Measurements from ENCODE around the gene CDYL. TPM values are rescaled to one million over a fixed set of nuclear protein-coding genes. Genes with fewer than 3 reads are reported as not detected.

Gene CDYL
- total and polyA plus RNA-seq, 5 donors from 2014 or later: 3.1 to 27.0 (median 4.1) TPM

DNA sequence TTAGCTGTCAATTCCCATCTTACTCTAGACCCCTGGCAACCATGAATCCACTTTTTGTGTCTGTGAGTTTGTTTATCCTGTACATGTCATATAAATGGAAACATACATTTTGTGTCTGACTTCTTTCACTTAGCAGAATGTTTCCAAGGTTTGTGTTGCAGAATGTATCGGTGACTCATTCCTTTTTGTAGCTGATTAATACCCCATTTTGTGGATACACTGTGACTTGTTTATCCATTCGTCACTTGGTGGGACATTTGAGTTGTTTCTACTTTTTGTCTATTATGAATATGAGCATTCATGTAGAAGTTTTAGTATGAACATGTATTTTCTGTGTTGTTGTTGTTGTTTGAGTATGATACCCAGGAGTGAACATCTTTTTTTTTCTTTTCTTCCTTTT is 21.4 kb downstream of the CDYL start:
- H3K9me3 Mint-ChIP-seq: peaks cover 0 to 11% (median 5%) of the 10 kb centered on the region in 7 donors
- Histone ChIP-seq H3K4me3 (ENCODE audit: low read depth, low read length) (no peak overlapping the region), H3K27ac (ENCODE audit: insufficient read depth, low read length, poor library complexity, severe bottlenecking) (no peak overlapping the region), H3K9me3 (ENCODE audit: control insufficient read depth in 2 of 2, low read length in 2 of 2) (peaks cover 0 to 11% of the 10 kb centered on the region in 2 experiments), H3K36me3 (ENCODE audit: control insufficient read depth, insufficient read depth, low read length) (no peaks in the 10 kb centered on the region), H3K27me3 (ENCODE audit: control insufficient read depth, insufficient read depth, low read length) (no peaks in the 10 kb centered on the region), H3K4me1 (ENCODE audit: control insufficient read depth, insufficient read depth, low read length, poor library complexity, severe bottlenecking) (peaks cover 9% of the 10 kb centered on the region)
- H3K4me1 Mint-ChIP-seq: peaks cover 35 to 54% (median 48%) of the 10 kb centered on the region in 4 donors
- DNase-seq (no peak), ATAC-seq (ENCODE audit: low read depth in 2 of 2) (no peak)
- peak overlapping the region in 1 of 3 donors; percentile 66 for H3K27ac Mint-ChIP-seq
- H3K27me3 Mint-ChIP-seq: no peaks in the 10 kb centered on the region
- peaks cover 4% of the 10 kb centered on the region for H3K36me3 Mint-ChIP-seq
- no peak overlapping the region for H3K4me3 Mint-ChIP-seq

DNA sequence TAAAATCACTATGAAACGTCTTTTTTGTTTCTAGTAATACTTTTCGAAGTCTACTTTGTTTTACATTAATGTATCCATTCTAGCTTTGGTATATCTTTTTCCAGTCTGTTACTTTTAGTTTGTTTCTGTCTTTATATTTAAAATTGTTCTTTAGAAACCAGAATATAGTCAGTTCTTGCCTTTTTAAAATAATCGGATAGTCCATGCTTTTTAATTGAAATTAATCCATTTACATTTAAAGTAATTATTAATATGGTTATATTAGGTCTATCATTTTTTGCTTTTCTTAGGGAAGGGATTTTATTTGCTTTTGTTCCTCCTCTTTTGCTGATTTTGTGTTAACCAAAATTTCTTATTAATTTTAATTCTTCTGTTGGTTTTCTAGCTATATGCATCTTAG is 23.7 kb downstream of the CDYL start:
- Mint-ChIP-seq H3K27me3 (no peaks in the 10 kb centered on the region), H3K27ac (no peak overlapping the region), H3K9me3 (peaks cover 0 to 11% (median 5%) of the 10 kb centered on the region in 7 donors), H3K4me3 (no peak overlapping the region), H3K4me1 (peaks cover 42 to 78% (median 61%) of the 10 kb centered on the region in 4 donors), H3K36me3 (peaks cover 4% of the 10 kb centered on the region)
- ATAC-seq (ENCODE audit: low read depth in 2 of 2) (no peak), DNase-seq (no peak)
- Histone ChIP-seq H3K27me3 (ENCODE audit: control insufficient read depth, insufficient read depth, low read length) (no peaks in the 10 kb centered on the region), H3K27ac (ENCODE audit: insufficient read depth, low read length, poor library complexity, severe bottlenecking) (no peak overlapping the region), H3K9me3 (ENCODE audit: control insufficient read depth in 2 of 2, low read length in 2 of 2) (peaks cover 0 to 11% of the 10 kb centered on the region in 2 experiments), H3K4me3 (ENCODE audit: low read depth, low read length) (no peak overlapping the region), H3K4me1 (ENCODE audit: control insufficient read depth, insufficient read depth, low read length, poor library complexity, severe bottlenecking) (peaks cover 9% of the 10 kb centered on the region), H3K36me3 (ENCODE audit: control insufficient read depth, insufficient read depth, low read length) (no peaks in the 10 kb centered on the region)

DNA sequence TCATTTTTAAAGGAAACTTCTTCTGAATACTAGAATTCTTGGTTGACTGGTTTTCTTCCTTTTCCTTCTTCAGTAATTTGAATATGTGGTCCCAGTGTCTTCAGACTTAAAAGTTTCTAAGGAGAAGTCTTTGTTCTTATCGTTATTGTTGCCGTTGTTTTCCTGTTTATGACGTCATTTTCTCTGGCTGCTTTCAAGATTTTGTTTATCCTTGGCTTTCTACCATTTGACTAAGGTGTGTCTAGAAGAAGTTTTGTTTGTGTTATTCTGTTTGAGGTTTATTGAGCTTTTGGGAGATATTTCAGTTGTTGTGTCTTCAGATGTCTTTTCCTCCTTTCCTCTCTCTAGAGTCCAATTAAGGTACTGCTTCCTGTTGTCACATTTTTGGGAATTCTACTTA is 24.5 kb downstream of the CDYL start:
- H3K4me1 ChIP-seq (ENCODE audit: control insufficient read depth, insufficient read depth, low read length, poor library complexity, severe bottlenecking): peaks cover 9% of the 10 kb centered on the region
- H3K27ac ChIP-seq (ENCODE audit: insufficient read depth, low read length, poor library complexity, severe bottlenecking): no peak overlapping the region
- Mint-ChIP-seq H3K9me3 (peaks cover 0 to 11% (median 5%) of the 10 kb centered on the region in 7 donors), H3K27ac (no peak overlapping the region), H3K27me3 (no peaks in the 10 kb centered on the region), H3K4me3 (no peak overlapping the region), H3K36me3 (peaks cover 4% of the 10 kb centered on the region), H3K4me1 (peaks cover 48 to 82% (median 65%) of the 10 kb centered on the region in 4 donors)
- peaks cover 0 to 11% of the 10 kb centered on the region in 2 experiments for H3K9me3 ChIP-seq (ENCODE audit: control insufficient read depth in 2 of 2, low read length in 2 of 2)
- no peaks in the 10 kb centered on the region for H3K27me3 ChIP-seq (ENCODE audit: control insufficient read depth, insufficient read depth, low read length)
- H3K36me3 ChIP-seq (ENCODE audit: control insufficient read depth, insufficient read depth, low read length): no peaks in the 10 kb centered on the region
- no peak overlapping the region for H3K4me3 ChIP-seq (ENCODE audit: low read depth, low read length)
- no peak for DNase-seq
- ATAC-seq (ENCODE audit: low read depth in 2 of 2): no peak

DNA sequence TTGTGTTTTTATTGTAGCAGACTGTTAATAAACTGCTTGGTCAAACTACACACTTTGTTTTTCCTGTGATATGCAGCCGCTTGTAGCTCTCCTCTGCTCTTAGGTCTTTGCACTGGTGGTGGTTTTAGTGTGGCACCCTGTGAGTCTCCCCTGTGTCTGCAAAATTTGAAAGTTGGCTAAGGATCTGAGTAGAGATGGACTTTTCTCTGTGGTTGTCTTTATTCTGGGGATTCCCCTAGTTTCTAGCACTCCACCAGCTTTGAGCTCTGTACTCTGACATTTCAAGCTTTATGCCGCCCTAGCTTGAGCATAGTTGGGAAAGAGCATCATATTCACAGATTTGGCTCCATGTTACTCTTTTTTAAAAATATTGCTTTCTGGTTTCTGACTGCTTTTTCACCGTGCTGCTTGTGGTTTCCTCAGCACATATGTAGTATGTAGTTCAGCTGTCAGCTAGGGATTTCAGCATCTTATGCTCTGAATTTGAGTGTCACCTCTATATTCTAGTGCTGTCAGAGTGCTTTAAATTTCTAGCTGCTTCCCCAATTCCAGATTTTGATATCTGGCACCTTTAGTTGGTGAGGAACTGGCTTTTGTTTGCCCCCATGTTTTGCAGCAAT is 25.4 kb downstream of the CDYL start:
- Histone ChIP-seq H3K9me3 (ENCODE audit: control insufficient read depth in 2 of 2, low read length in 2 of 2) (peaks cover 0 to 11% of the 10 kb centered on the region in 2 experiments), H3K4me1 (ENCODE audit: control insufficient read depth, insufficient read depth, low read length, poor library complexity, severe bottlenecking) (peaks cover 9% of the 10 kb centered on the region), H3K27me3 (ENCODE audit: control insufficient read depth, insufficient read depth, low read length) (no peaks in the 10 kb centered on the region), H3K27ac (ENCODE audit: insufficient read depth, low read length, poor library complexity, severe bottlenecking) (no peak overlapping the region), H3K4me3 (ENCODE audit: low read depth, low read length) (peak overlapping the region; percentile 49), H3K36me3 (ENCODE audit: control insufficient read depth, insufficient read depth, low read length) (no peaks in the 10 kb centered on the region)
- peak in 1 of 2 donors; percentile 47 for ATAC-seq (ENCODE audit: low read depth in 2 of 2)
- peak overlapping the region in 2 of 3 donors; percentile 11 to 45 for H3K27ac Mint-ChIP-seq
- H3K9me3 Mint-ChIP-seq: peaks cover 0 to 11% (median 5%) of the 10 kb centered on the region in 7 donors
- no peak for DNase-seq
- peaks cover 50 to 86% (median 67%) of the 10 kb centered on the region in 4 donors for H3K4me1 Mint-ChIP-seq
- H3K36me3 Mint-ChIP-seq: peaks cover 4% of the 10 kb centered on the region
- H3K27me3 Mint-ChIP-seq: no peaks in the 10 kb centered on the region
- H3K4me3 Mint-ChIP-seq: peak overlapping the region in 3 of 4 donors; percentile 4 to 36 (median 13)

DNA sequence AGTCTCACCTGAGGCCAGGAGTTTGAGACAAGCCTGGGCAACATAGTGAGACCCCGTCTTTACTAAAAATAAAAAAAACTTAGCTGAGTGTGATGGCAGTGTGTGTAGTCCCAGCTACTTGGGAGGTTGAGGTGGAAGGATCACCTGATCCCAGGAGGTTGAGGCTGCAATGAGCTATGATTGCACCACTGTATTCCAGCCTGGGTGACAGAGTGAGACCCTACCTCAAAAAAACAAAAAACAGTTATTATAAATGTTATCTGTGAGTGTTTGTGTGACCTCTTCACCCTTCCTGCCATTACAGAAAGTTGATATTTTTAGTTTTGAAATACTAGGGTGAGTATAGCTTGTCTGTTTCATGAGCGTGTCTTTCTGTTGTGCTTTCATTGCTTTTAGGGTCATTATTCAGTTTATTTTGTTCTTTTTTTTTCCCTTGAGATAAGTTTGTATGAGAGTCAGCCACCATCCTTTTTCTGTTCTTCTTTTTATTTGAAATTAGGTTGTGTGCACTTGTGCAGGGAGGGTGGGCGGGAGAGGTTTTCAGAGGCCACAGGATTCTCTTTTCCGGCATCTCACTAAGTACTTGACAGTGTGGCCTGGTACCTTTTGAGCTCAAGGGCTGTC is 26.2 kb downstream of the CDYL start:
- H3K4me3 ChIP-seq (ENCODE audit: low read depth, low read length): no peak overlapping the region
- peaks cover 0 to 11% of the 10 kb centered on the region in 2 experiments for H3K9me3 ChIP-seq (ENCODE audit: control insufficient read depth in 2 of 2, low read length in 2 of 2)
- H3K4me1 ChIP-seq (ENCODE audit: control insufficient read depth, insufficient read depth, low read length, poor library complexity, severe bottlenecking): peaks cover 9% of the 10 kb centered on the region
- no peaks in the 10 kb centered on the region for H3K27me3 ChIP-seq (ENCODE audit: control insufficient read depth, insufficient read depth, low read length)
- Mint-ChIP-seq H3K4me3 (peak overlapping the region in 2 of 4 donors; percentile 6 to 13), H3K27me3 (no peaks in the 10 kb centered on the region), H3K27ac (peak overlapping the region in 2 of 3 donors; percentile 11 to 48), H3K36me3 (peaks cover 4% of the 10 kb centered on the region), H3K4me1 (peaks cover 50 to 86% (median 64%) of the 10 kb centered on the region in 4 donors), H3K9me3 (peaks cover 0 to 11% (median 5%) of the 10 kb centered on the region in 7 donors)
- DNase-seq (no peak), ATAC-seq (ENCODE audit: low read depth in 2 of 2) (no peak)
- H3K27ac ChIP-seq (ENCODE audit: insufficient read depth, low read length, poor library complexity, severe bottlenecking): no peak overlapping the region
- peaks cover 4% of the 10 kb centered on the region for H3K36me3 ChIP-seq (ENCODE audit: control insufficient read depth, insufficient read depth, low read length)

DNA sequence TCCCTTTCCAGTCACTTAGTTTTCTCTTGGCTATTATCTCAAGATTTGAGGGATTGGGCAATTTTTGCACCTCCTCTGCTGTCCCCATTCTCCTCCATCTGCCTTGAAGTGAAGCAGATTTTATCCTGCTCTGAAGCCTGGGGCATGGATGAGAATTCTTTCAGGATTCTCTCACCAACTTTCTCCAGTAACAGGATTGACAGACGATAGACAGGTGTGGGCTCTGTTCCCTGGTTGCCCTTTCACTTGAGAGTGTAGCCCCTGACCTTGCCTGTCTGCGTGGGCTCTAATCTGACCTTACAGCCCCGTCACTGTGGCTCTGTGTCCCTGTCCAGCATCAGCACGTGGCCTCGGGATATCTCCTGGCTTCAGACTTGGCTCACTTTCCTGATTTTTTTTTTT is 27.1 kb downstream of the CDYL start:
- ATAC-seq (ENCODE audit: low read depth in 2 of 2) (no peak), DNase-seq (no peak)
- no peaks in the 10 kb centered on the region for H3K27me3 Mint-ChIP-seq
- Histone ChIP-seq H3K27me3 (ENCODE audit: control insufficient read depth, insufficient read depth, low read length) (no peaks in the 10 kb centered on the region), H3K36me3 (ENCODE audit: control insufficient read depth, insufficient read depth, low read length) (peaks cover 4% of the 10 kb centered on the region), H3K4me3 (ENCODE audit: low read depth, low read length) (no peak overlapping the region), H3K9me3 (ENCODE audit: control insufficient read depth in 2 of 2, low read length in 2 of 2) (peaks cover 0 to 11% of the 10 kb centered on the region in 2 experiments), H3K27ac (ENCODE audit: insufficient read depth, low read length, poor library complexity, severe bottlenecking) (no peak overlapping the region), H3K4me1 (ENCODE audit: control insufficient read depth, insufficient read depth, low read length, poor library complexity, severe bottlenecking) (peaks cover 9% of the 10 kb centered on the region)
- H3K27ac Mint-ChIP-seq: peak overlapping the region in 1 of 3 donors; percentile 11
- peaks cover 0 to 11% (median 5%) of the 10 kb centered on the region in 7 donors for H3K9me3 Mint-ChIP-seq
- H3K4me3 Mint-ChIP-seq: peak overlapping the region in 1 of 4 donors; percentile 6
- H3K36me3 Mint-ChIP-seq: peaks cover 9% of the 10 kb centered on the region
- peaks cover 44 to 83% (median 59%) of the 10 kb centered on the region in 4 donors for H3K4me1 Mint-ChIP-seq

DNA sequence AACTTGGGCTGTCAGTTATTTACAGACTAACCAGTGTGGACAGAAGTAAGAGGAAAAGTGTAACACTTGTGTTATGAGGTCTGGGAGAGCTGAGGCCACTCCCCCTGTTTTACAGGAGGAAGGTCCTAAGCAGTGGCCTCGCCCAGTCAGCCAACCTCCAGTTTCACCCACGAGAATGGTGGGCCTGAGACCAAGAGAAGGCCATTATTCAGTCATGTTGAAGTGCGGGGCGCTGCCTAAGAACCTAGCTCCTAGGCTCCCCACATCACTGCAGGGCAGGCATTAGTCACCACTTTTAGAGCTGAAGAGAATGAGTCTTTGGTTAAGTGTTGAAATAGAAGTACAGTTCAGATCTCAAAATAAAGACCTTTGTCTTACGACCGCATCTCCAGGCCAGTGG is 27.9 kb downstream of the CDYL start:
- Histone ChIP-seq H3K4me3 (ENCODE audit: low read depth, low read length) (no peak overlapping the region), H3K27me3 (ENCODE audit: control insufficient read depth, insufficient read depth, low read length) (no peaks in the 10 kb centered on the region), H3K36me3 (ENCODE audit: control insufficient read depth, insufficient read depth, low read length) (peaks cover 4% of the 10 kb centered on the region), H3K4me1 (ENCODE audit: control insufficient read depth, insufficient read depth, low read length, poor library complexity, severe bottlenecking) (peaks cover 9% of the 10 kb centered on the region), H3K27ac (ENCODE audit: insufficient read depth, low read length, poor library complexity, severe bottlenecking) (no peak overlapping the region), H3K9me3 (ENCODE audit: control insufficient read depth in 2 of 2, low read length in 2 of 2) (peaks cover 0 to 11% of the 10 kb centered on the region in 2 experiments)
- Mint-ChIP-seq H3K9me3 (peaks cover 0 to 16% (median 6%) of the 10 kb centered on the region in 7 donors), H3K27me3 (no peaks in the 10 kb centered on the region), H3K36me3 (peaks cover 12% of the 10 kb centered on the region), H3K27ac (no peak overlapping the region), H3K4me3 (no peak overlapping the region), H3K4me1 (peaks cover 37 to 80% (median 57%) of the 10 kb centered on the region in 4 donors)
- DNase-seq (no peak), ATAC-seq (ENCODE audit: low read depth in 2 of 2) (no peak)

All from CD4-positive, CD25-positive, alpha-beta regulatory T cell (primary cell).